ENCODE measurements around the gene PLBD1. TPM values are rescaled to one million over a fixed set of nuclear protein-coding genes. Genes with fewer than 3 reads are reported as not detected.

The PLBD1 gene
- total and polyA plus RNA-seq, 2 donors (not counting 1 experiment from before 2014, with no cell fraction given) = 0.76 to 5.1 TPM

GRCh38 chr12:14521822-14522221 lies 45.9 kb downstream of the PLBD1 start:
- no peak overlapping the region for H3K4me2 ChIP-seq (ENCODE audit: extremely low read depth, insufficient read depth, low read length)
- no peaks in the 10 kb centered on the region for H4K20me1 ChIP-seq (ENCODE audit: control insufficient read depth, extremely low read depth, insufficient read depth, low read length)
- H3K4me3 ChIP-seq (replicated peaks in 1 of 4; ENCODE audit: control extremely low read depth in 1 of 4, insufficient read depth in 1 of 4, low read depth in 3 of 4, low read length in 4 of 4) = no peak overlapping the region
- no peak overlapping the region for H2AFZ ChIP-seq (ENCODE audit: low read length)
- no peaks in the 10 kb centered on the region for H3K9me3 ChIP-seq (ENCODE audit: control insufficient read depth, insufficient read depth, low read depth, low read length)
- H3K9ac ChIP-seq (ENCODE audit: insufficient read depth, low read length) = no peak overlapping the region
- H3K27me3 ChIP-seq (ENCODE audit: control insufficient read depth, insufficient read depth, low read length) = no peaks in the 10 kb centered on the region
- no peaks in the 10 kb centered on the region for H3K79me2 ChIP-seq (ENCODE audit: control insufficient read depth, insufficient read depth, low read length)
- TF ChIP-seq EZH2 (IDR thresholded peaks at IDR 0.05; ENCODE audit: low read length, missing control alignments) = no peak
- TF ChIP-seq, protein P1, sequence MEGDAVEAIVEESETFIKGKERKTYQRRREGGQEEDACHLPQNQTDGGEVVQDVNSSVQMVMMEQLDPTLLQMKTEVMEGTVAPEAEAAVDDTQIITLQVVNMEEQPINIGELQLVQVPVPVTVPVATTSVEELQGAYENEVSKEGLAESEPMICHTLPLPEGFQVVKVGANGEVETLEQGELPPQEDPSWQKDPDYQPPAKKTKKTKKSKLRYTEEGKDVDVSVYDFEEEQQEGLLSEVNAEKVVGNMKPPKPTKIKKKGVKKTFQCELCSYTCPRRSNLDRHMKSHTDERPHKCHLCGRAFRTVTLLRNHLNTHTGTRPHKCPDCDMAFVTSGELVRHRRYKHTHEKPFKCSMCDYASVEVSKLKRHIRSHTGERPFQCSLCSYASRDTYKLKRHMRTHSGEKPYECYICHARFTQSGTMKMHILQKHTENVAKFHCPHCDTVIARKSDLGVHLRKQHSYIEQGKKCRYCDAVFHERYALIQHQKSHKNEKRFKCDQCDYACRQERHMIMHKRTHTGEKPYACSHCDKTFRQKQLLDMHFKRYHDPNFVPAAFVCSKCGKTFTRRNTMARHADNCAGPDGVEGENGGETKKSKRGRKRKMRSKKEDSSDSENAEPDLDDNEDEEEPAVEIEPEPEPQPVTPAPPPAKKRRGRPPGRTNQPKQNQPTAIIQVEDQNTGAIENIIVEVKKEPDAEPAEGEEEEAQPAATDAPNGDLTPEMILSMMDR (conservative IDR thresholded peaks at IDR 0.05 in 1 of 2, IDR thresholded peaks at IDR 0.05 in 1 of 2; ENCODE audit: low read depth in 1 of 2, low read length in 2 of 2) = no peak
- no peak for DNase-seq (ENCODE audit: low read depth in 2 of 2)
- no peaks in the 10 kb centered on the region for H3K36me3 ChIP-seq (ENCODE audit: control insufficient read depth, insufficient read depth, low read length)
- H3K27ac ChIP-seq (ENCODE audit: insufficient read depth, low read length) = no peak overlapping the region
- no peaks in the 10 kb centered on the region for H3K4me1 ChIP-seq (ENCODE audit: control insufficient read depth, extremely low read depth, insufficient read depth, low read length)

- Histone ChIP-seq H3K4me2 (ENCODE audit: extremely low read depth, insufficient read depth, low read length) (no peak overlapping the region), H3K4me3 (replicated peaks in 1 of 4; ENCODE audit: control extremely low read depth in 1 of 4, insufficient read depth in 1 of 4, low read depth in 3 of 4, low read length in 4 of 4) (no peak overlapping the region), H3K27ac (ENCODE audit: insufficient read depth, low read length) (no peak overlapping the region), H3K36me3 (ENCODE audit: control insufficient read depth, insufficient read depth, low read length) (no peaks in the 10 kb centered on the region), H2AFZ (ENCODE audit: low read length) (no peak overlapping the region), H3K9ac (ENCODE audit: insufficient read depth, low read length) (no peak overlapping the region), H3K9me3 (ENCODE audit: control insufficient read depth, insufficient read depth, low read depth, low read length) (no peaks in the 10 kb centered on the region), H3K27me3 (ENCODE audit: control insufficient read depth, insufficient read depth, low read length) (no peaks in the 10 kb centered on the region), H4K20me1 (ENCODE audit: control insufficient read depth, extremely low read depth, insufficient read depth, low read length) (no peaks in the 10 kb centered on the region), H3K4me1 (ENCODE audit: control insufficient read depth, extremely low read depth, insufficient read depth, low read length) (no peaks in the 10 kb centered on the region), H3K79me2 (ENCODE audit: control insufficient read depth, insufficient read depth, low read length) (no peaks in the 10 kb centered on the region)
- TF ChIP-seq, protein P1 (conservative IDR thresholded peaks at IDR 0.05 in 1 of 2, IDR thresholded peaks at IDR 0.05 in 1 of 2; ENCODE audit: low read depth in 1 of 2, low read length in 2 of 2) = no peak
- no peak for TF ChIP-seq EZH2 (IDR thresholded peaks at IDR 0.05; ENCODE audit: low read length, missing control alignments)
- DNase-seq (ENCODE audit: low read depth in 2 of 2) = peak in 1 of 2 donors; percentile 9
These were observed 52.7 kb downstream of the PLBD1 start for GRCh38 chr12:14514946-14515345.

DNA sequence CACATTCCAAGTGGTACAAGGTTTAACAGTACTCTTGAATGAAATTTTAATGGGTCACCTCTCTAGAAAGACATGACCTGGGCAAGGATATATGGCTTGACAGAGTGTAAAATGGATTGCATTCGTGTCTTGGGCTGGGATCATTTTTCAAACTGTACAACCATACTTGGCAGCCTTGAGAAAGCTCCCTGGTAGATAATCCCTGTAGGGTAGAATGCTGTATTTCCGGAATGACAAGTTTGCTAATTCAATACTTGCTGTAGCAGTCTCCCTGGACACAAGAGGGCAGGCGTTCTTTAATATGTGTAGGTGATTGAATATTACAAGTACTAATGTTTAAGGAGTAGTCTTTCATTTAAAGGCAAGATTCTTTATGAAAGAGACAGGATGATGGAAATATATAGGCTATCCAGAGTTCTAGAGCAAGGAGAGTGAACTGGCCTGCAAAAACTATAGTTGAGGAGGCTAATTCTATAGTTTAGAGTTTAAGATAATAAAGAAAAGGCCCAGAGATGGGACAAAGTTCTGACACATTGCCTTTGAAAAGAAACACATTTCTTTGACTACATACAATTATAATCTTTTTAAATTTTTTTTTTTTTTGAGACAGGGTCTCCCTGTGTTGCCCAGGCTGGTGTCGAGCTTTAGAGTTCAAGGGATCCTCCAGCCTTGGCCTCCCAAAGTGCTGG lies 53.4 kb downstream of the PLBD1 start:
- Histone ChIP-seq H3K4me1 (ENCODE audit: control insufficient read depth, extremely low read depth, insufficient read depth, low read length) (no peaks in the 10 kb centered on the region), H3K9ac (ENCODE audit: insufficient read depth, low read length) (no peak overlapping the region), H3K36me3 (ENCODE audit: control insufficient read depth, insufficient read depth, low read length) (no peaks in the 10 kb centered on the region), H3K9me3 (ENCODE audit: control insufficient read depth, insufficient read depth, low read depth, low read length) (no peaks in the 10 kb centered on the region), H4K20me1 (ENCODE audit: control insufficient read depth, extremely low read depth, insufficient read depth, low read length) (no peaks in the 10 kb centered on the region), H3K27ac (ENCODE audit: insufficient read depth, low read length) (no peak overlapping the region), H3K27me3 (ENCODE audit: control insufficient read depth, insufficient read depth, low read length) (no peaks in the 10 kb centered on the region), H3K4me3 (replicated peaks in 1 of 4; ENCODE audit: control extremely low read depth in 1 of 4, insufficient read depth in 1 of 4, low read depth in 3 of 4, low read length in 4 of 4) (no peak overlapping the region), H3K4me2 (ENCODE audit: extremely low read depth, insufficient read depth, low read length) (no peak overlapping the region), H2AFZ (ENCODE audit: low read length) (no peak overlapping the region), H3K79me2 (ENCODE audit: control insufficient read depth, insufficient read depth, low read length) (no peaks in the 10 kb centered on the region)
- peak; percentile 19 to 24 for DNase-seq (ENCODE audit: low read depth in 2 of 2)
- TF ChIP-seq EZH2 (IDR thresholded peaks at IDR 0.05; ENCODE audit: low read length, missing control alignments) = no peak
- TF ChIP-seq, protein P1 (conservative IDR thresholded peaks at IDR 0.05 in 1 of 2, IDR thresholded peaks at IDR 0.05 in 1 of 2; ENCODE audit: low read depth in 1 of 2, low read length in 2 of 2) = peak in 1 of 2 donors; percentile 40

Measured in fibroblast of lung (primary cell).